Measurements from ENCODE around the gene VPS13D.

- TF ChIP-seq, protein P1, sequence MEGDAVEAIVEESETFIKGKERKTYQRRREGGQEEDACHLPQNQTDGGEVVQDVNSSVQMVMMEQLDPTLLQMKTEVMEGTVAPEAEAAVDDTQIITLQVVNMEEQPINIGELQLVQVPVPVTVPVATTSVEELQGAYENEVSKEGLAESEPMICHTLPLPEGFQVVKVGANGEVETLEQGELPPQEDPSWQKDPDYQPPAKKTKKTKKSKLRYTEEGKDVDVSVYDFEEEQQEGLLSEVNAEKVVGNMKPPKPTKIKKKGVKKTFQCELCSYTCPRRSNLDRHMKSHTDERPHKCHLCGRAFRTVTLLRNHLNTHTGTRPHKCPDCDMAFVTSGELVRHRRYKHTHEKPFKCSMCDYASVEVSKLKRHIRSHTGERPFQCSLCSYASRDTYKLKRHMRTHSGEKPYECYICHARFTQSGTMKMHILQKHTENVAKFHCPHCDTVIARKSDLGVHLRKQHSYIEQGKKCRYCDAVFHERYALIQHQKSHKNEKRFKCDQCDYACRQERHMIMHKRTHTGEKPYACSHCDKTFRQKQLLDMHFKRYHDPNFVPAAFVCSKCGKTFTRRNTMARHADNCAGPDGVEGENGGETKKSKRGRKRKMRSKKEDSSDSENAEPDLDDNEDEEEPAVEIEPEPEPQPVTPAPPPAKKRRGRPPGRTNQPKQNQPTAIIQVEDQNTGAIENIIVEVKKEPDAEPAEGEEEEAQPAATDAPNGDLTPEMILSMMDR (IDR thresholded peaks at IDR 0.05) = no peak
- no peak for TF ChIP-seq POLR2A (IDR thresholded peaks at IDR 0.05)
Observed at GRCh38 chr1:12406211-12407021, 176.6 kb downstream of the VPS13D start.

All from right lobe of liver (tissue), 4 donors.